C4-2B (cell line): ENCODE results near the gene ATP2B2.

Experiments used
- ZFX ChIP-seq: fragments of 450-650 bp; IDR thresholded peaks from 2 replicates; pipeline ENCODE4 v1.6.1; 2017
- TF ChIP-seq, protein P1 (sequence below): fragments of 450-650 bp; conservative IDR thresholded peaks from 2 replicates; pipeline ENCODE4 v1.5.1; 2017; ENCODE audit warnings: mild to moderate bottlenecking

DNA sequence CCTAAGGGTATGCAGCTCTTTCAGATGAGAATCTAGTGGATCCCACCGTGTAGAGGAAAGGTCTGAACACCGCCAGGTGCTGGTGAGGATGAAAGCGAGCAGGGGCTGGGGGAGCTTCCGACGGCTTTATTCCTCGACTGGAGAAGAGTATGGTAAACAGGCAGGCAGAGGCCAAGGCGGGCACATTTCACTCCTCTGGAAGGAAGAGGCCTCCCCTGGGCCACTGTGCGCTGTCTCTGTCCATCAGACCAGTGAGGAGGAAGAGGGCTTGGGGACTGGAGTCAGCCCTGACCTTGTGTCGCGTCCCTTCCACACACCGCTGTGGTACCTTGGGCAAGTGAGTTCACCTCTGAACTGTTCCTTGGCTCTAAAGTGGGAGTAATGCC, 216.8 kb downstream of the ATP2B2 start:
- TF ChIP-seq, protein P1, sequence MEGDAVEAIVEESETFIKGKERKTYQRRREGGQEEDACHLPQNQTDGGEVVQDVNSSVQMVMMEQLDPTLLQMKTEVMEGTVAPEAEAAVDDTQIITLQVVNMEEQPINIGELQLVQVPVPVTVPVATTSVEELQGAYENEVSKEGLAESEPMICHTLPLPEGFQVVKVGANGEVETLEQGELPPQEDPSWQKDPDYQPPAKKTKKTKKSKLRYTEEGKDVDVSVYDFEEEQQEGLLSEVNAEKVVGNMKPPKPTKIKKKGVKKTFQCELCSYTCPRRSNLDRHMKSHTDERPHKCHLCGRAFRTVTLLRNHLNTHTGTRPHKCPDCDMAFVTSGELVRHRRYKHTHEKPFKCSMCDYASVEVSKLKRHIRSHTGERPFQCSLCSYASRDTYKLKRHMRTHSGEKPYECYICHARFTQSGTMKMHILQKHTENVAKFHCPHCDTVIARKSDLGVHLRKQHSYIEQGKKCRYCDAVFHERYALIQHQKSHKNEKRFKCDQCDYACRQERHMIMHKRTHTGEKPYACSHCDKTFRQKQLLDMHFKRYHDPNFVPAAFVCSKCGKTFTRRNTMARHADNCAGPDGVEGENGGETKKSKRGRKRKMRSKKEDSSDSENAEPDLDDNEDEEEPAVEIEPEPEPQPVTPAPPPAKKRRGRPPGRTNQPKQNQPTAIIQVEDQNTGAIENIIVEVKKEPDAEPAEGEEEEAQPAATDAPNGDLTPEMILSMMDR: no peak
- no peak for TF ChIP-seq ZFX
